Measurements from ENCODE around the gene SKA3. TPM values are rescaled to one million over a fixed set of nuclear protein-coding genes. Genes with fewer than 3 reads are reported as not detected.
"Not testable (repeated sequence)": the region's sequence is repeated elsewhere in the genome, so short reads cannot be mapped to it uniquely, and the experiment has no call there.

SKA3 gene
- 10 to 100 TPM in 1 of 4 donors, under 1 TPM in 1, not detected in 2; 0.49 to 20.9 TPM for total RNA-seq

DNA sequence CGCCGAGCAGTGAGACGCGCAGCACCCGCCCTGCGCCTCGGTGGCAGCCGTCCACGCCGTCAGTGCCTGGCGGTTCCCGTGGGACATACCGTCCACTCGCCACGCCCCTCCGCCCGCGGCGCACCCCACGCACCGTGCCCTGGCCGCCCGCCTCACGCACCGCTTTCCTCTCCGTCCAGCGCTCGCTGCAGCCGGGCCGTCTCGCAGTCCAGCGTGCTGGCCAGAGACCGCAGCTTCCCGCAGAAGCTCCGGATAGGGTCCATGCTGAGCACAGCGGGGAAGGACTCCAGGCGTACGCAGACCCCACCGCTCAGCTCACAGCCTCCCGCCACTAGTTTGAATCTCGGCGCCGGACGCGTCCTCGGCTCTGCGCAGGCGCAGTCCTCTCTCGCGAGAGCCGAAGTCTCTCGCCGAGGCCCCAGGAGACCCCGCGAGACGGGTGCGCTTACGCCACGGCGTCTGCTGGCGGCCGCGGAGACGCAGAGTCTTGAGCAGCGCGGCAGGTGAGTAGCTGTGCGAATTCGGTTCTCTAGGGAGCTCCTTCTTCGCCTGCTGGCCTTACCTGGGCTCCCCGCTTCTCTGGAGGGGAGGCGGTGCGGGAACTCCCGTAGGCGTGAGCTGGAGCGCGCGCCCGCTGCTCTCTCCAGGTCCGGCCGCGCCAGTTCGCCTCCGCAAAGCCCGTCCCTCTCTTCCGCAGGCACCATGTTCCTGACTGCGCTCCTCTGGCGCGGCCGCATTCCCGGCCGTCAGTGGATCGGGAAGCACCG is at the start of gene SKA3, which contains the start of gene MRPL57:
Gene SKA3, minus strand, starts transcription at position 338 of the 767 bp plus-strand sequence. Its CDS starts 75 bp downstream, at position 263.
Gene MRPL57, plus strand, starts transcription at position 444 of the 767 bp plus-strand sequence. Its CDS starts 259 bp downstream, at position 703.
- Histone ChIP-seq H3K4me3 (peak within 1 kb of the TSS; percentile 68 to 78), H3K27ac (peak within 1 kb of the TSS; percentile 90 to 94), H3K9me3 (no peaks in the 10 kb centered on the region), H3K36me3 (no peaks in the 10 kb centered on the region), H3K27me3 (no peaks in the 10 kb centered on the region), H3K4me1 (peaks cover 0 to 7% of the 10 kb centered on the region in 2 donors)
- TF ChIP-seq, protein P1, sequence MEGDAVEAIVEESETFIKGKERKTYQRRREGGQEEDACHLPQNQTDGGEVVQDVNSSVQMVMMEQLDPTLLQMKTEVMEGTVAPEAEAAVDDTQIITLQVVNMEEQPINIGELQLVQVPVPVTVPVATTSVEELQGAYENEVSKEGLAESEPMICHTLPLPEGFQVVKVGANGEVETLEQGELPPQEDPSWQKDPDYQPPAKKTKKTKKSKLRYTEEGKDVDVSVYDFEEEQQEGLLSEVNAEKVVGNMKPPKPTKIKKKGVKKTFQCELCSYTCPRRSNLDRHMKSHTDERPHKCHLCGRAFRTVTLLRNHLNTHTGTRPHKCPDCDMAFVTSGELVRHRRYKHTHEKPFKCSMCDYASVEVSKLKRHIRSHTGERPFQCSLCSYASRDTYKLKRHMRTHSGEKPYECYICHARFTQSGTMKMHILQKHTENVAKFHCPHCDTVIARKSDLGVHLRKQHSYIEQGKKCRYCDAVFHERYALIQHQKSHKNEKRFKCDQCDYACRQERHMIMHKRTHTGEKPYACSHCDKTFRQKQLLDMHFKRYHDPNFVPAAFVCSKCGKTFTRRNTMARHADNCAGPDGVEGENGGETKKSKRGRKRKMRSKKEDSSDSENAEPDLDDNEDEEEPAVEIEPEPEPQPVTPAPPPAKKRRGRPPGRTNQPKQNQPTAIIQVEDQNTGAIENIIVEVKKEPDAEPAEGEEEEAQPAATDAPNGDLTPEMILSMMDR (IDR thresholded peaks at IDR 0.05): peak; percentile 20 to 69 (median 36)
- TF ChIP-seq POLR2A (IDR thresholded peaks at IDR 0.05): peak; percentile 77 to 91
- intact Hi-C loops (cut with DNase I; ENCODE audit: low total_unique reads): no loop called here
- DNase-seq: peak; percentile 86 to 93

DNA sequence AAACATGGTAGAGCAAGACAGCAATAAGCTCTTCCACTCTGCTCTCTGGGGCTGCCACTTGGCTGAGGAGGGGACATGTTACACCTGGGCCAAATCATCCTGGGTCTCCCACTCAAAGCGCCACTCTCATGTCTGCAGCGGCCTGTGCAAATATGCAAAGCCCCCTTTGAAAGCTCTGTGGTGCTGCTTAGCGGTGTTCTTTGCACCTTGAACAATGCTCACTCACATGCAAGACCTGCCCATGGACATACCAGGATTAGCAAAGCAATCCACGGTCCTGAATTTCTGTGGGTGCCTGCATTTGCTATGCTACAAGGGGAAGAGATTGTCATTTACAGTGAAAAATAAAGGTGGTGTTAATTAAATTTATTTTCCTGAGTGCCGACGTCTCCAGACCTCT is 48.7 kb upstream of the SKA3 start:
- no peak overlapping the region for H3K27ac ChIP-seq
- no peaks in the 10 kb centered on the region for H3K36me3 ChIP-seq
- intact Hi-C loops (cut with DNase I; ENCODE audit: low total_unique reads): no loop called here
- H3K4me3 ChIP-seq: no peak overlapping the region
- DNase-seq: no peak
- no peaks in the 10 kb centered on the region for H3K27me3 ChIP-seq
- no peaks in the 10 kb centered on the region for H3K4me1 ChIP-seq
- peaks cover 0 to 4% of the 10 kb centered on the region in 2 donors for H3K9me3 ChIP-seq
- TF ChIP-seq, protein P1 (IDR thresholded peaks at IDR 0.05): no peak
- no peak for TF ChIP-seq POLR2A (IDR thresholded peaks at IDR 0.05)

DNA sequence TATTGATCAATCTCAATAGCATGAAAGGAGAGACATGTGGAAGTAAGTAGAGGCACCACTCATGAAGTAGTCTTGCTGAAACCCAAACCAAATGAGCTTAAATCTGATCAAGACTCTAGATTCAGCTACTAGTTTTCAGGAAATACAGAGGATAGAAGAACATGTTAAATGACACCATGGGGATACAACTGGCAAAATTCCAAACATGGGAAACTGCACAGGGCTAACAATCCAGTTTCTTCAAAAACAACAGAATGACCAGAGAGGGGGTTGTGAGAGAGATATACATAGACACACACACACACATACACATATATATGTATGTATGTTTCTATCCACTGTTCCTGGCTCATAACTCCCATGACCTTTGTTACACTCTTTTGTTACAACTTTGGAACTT is 44.9 kb upstream of the SKA3 start:
- Histone ChIP-seq H3K4me3 (no peak overlapping the region), H3K9me3 (peaks cover 0 to 4% of the 10 kb centered on the region in 2 donors), H3K4me1 (no peaks in the 10 kb centered on the region), H3K27me3 (no peaks in the 10 kb centered on the region), H3K27ac (no peak overlapping the region), H3K36me3 (no peaks in the 10 kb centered on the region)
- TF ChIP-seq, protein P1 (IDR thresholded peaks at IDR 0.05): no peak
- no peak for TF ChIP-seq POLR2A (IDR thresholded peaks at IDR 0.05)
- DNase-seq: no peak
- intact Hi-C loops (cut with DNase I; ENCODE audit: low total_unique reads): no loop called here

DNA sequence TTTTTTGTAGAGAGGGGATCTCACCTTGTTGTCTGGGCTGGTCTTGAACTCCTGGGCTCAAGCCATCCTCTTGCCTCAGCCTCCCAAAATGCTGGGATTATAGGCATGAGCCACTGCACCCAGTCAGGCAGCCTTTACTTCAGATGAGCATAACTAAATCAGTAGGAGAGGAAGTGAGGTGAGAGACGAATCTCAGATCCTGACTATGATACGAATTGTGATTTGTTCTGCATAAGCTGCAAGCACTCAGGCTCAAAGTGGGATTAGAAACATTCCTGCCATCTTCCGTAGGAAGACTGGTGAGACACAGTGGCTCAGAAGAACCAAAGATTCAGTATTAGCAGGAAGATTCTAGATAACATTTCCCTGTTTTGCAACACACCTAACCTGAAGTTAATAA is 43.4 kb upstream of the SKA3 start:
- DNase-seq; H3K27ac ChIP-seq; H3K9me3 ChIP-seq; H3K4me3 ChIP-seq; intact Hi-C loops (cut with DNase I; ENCODE audit: low total_unique reads); H3K4me1 ChIP-seq; H3K27me3 ChIP-seq; H3K36me3 ChIP-seq: not testable (repeated sequence)

DNA sequence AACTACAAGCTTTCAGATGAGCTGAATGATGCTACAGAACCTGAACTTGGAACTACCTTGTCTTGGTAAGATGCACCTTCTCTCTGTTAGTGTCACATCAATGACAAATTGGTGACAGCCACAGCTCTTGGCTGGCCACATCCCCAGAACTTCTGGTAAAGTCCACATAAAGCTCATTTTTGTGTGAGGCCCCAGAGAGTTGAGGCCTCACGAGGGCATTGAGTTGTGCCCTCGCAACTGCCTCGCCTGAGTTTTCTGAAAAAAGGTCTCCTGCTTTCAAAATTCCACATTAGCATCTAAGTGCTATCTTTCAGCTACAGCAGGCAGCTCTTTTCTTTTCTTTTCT is 42.7 kb upstream of the SKA3 start:
- DNase-seq: no peak
- intact Hi-C loops (cut with DNase I; ENCODE audit: low total_unique reads): no loop called here
- peaks cover 0 to 4% of the 10 kb centered on the region in 2 donors for H3K9me3 ChIP-seq
- no peaks in the 10 kb centered on the region for H3K4me1 ChIP-seq
- no peaks in the 10 kb centered on the region for H3K27me3 ChIP-seq
- H3K4me3 ChIP-seq: no peak overlapping the region
- TF ChIP-seq POLR2A (IDR thresholded peaks at IDR 0.05): no peak
- TF ChIP-seq, protein P1 (IDR thresholded peaks at IDR 0.05): no peak
- no peaks in the 10 kb centered on the region for H3K36me3 ChIP-seq
- no peak overlapping the region for H3K27ac ChIP-seq

All from uterus (tissue), 4 donors.